HG03565 (cell line): Measurements from ENCODE around the gene ETV7.
"Not testable (repeated sequence)": the region's sequence is repeated elsewhere in the genome, so short reads cannot be mapped to it uniquely, and the experiment has no call there.

Experiments used
- ATAC-seq: cut with Tn5 transposase; IDR thresholded peaks from one replicate; pipeline ENCODE4 v1.9.1; 2021; ENCODE audit warnings: mild to moderate bottlenecking, moderate library complexity; ENCODE audit not compliant: unreplicated experiment

The ETV7 gene

GRCh38 chr6:36343109-36343680, 44.3 kb downstream of the ETV7 start:
- no peak for ATAC-seq

- ATAC-seq: no peak
Measured at GRCh38 chr6:36340618-36341454, 46.6 kb downstream of the ETV7 start.

- ATAC-seq: no peak
Measured at GRCh38 chr6:36340306-36340617, 47.2 kb downstream of the ETV7 start.

- no peak for ATAC-seq
Measured at GRCh38 chr6:36339146-36339545, 48.3 kb downstream of the ETV7 start.

- ATAC-seq: not testable (repeated sequence)
Measured at GRCh38 chr6:36338223-36338622, 49.2 kb downstream of the ETV7 start.

GRCh38 chr6:36337814-36338213, 49.7 kb downstream of the ETV7 start:
- ATAC-seq: no peak

- no peak for ATAC-seq
Measured at GRCh38 chr6:36336779-36337241, 50.7 kb downstream of the ETV7 start, which contains the start of gene BNIP5. Gene BNIP5, minus strand, starts transcription at chr6:36336888. Its CDS starts 6,198 bp downstream, at chr6:36330690.

GRCh38 chr6:36336208-36336710, 51.2 kb downstream of the ETV7 start:
- no peak for ATAC-seq

GRCh38 chr6:36335465-36336207, 51.8 kb downstream of the ETV7 start:
- no peak for ATAC-seq

- no peak for ATAC-seq
Measured at GRCh38 chr6:36334832-36335459, 52.5 kb downstream of the ETV7 start.

- no peak for ATAC-seq
Measured at GRCh38 chr6:36333931-36334725, 53.3 kb downstream of the ETV7 start.

- ATAC-seq: no peak
Measured at GRCh38 chr6:36333171-36333895, 54.1 kb downstream of the ETV7 start.

- no peak for ATAC-seq
Measured at GRCh38 chr6:36331381-36331780, 56.1 kb downstream of the ETV7 start.

GRCh38 chr6:36330366-36330765, 57.1 kb downstream of the ETV7 start:
- no peak for ATAC-seq

- ATAC-seq: no peak
Measured at GRCh38 chr6:36329798-36330291, 57.6 kb downstream of the ETV7 start.

GRCh38 chr6:36328600-36328999, 58.9 kb downstream of the ETV7 start:
- no peak for ATAC-seq

- no peak for ATAC-seq
Measured at GRCh38 chr6:36327919-36328236, 59.6 kb downstream of the ETV7 start.

GRCh38 chr6:36327226-36327918, 60.1 kb downstream of the ETV7 start:
- ATAC-seq: no peak
